ENCODE data around the gene PPP1R14C.
"Not testable (repeated sequence)": the region's sequence is repeated elsewhere in the genome, so short reads cannot be mapped to it uniquely, and the experiment has no call there.

The PPP1R14C gene

GRCh38 chr6:150220634-150221551 is 78.0 kb downstream of the PPP1R14C start:
- no peak for DNase-seq (ENCODE audit: low spot score)

DNA sequence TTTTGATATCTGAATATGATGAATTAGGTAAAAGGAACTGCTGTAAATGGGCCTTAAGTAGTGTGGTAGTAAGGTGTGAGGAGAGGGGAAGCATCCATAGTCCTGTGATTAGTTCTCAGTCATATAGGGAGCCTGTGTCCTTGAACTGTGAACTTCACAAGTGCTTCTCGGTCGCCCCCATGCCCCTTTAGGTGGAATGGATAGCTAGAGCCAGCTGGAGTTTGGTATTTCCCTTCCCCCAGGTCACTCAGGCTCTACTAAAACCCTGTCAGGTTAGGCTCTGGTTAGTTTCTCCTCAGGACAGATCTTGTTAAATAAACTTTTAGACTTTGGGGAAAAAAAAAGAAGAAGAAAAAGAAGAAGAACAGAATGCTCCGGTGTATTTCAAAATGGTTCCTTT is 82.0 kb downstream of the PPP1R14C start:
- DNase-seq (ENCODE audit: low spot score): no peak

DNA sequence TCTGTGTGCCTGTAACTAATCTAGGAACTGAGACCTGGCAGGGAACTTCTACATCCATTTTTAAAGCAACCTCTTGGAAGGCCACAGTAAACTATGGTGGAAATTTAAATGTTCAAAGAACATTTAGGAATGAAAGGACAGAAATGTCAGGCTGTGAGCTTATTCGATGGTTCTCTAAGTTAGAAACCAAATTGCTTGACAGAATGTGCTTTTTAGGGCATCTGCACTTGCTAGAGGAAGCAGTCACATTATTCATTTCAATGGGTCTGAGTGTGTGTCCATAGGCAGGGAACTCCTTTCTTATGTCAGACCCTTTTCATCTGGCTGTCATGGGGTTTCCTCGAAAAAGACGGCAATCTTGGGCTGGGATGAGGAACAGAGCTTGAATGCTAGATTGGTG is 84.4 kb downstream of the PPP1R14C start:
- no peak for DNase-seq (ENCODE audit: low spot score)

DNA sequence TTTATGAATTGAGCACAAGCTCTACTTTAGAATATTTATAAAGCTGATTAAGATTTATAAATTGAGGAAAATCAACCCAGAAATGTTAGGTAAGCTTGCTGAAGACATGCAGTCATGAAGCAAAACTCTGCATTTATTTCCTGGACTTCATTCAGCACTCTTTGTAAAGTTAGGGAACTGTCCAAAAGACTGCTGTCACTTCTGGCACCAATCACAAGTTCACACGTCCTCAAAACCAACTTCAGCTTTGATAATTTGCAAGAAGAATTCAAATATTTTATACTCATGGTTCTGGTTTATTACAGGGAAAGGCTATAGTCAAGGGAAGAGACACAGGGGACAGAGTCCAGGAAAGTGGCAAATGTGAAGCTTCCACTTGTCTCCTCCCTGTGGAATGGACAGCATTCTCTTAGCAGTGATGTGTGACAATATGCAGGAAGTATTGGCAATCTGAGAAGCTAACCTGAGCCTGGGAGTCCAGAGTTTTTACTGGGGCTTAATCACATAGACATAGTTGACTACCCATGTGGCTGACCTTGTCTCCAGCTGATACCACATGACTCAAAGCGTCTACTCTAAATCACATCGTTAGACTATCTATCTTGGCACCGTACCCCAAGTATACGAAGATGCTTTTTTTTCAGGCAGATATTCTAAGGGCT is 85.4 kb downstream of the PPP1R14C start:
- no peak for DNase-seq (ENCODE audit: low spot score)

DNA sequence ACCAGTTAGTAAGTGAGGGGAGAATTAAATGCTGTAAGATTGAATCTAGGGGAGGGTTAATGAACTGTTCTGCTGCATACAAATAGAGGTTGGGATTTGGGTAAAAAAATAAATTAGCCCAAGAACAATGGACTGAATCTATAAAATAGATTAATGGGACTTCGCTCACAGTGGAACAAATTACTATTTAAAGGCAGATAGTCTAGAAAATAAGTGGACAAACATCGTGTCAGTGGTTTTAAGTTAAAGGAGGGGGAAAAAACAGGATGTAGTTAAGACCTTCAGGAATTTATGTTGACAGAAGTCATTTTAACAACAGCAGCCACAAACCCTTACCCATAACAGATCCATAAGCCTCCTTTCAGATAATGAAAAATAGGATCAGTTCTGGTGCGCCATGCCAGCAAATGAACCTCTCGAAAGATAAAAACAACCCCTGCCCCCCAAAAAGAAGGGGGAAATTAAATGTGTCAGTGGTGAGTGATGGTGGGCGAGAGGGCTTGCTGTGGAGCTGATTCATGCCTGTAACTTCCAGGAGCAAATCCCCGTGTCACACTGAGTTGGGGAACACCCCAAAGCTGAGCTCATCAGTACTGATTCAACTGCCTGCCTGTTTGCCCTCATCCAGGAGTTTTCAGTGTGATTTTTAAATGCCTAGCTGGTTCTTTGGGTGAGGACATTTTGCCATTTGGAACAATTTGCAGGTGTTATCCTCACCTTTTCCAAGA is 86.8 kb downstream of the PPP1R14C start:
- no peak for DNase-seq (ENCODE audit: low spot score)

DNA sequence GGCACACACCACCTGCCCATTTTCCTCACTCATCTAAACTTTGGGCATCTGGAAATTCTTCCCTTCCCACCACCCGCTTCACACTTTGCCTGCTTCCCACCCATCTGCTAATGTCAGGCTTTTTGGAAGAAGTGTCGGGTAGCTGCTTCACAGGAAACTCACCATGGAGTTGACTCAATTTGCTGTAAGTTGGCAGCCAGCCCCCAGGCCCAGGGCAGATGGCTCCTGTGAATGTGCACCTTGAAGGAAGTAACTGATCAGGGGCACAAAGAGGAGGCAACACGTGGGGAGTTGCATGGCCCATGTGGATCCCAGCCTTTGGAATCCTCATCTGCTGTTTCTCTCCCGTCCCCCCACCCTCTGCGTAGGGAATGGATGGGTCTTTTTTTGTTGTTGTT is 87.3 kb downstream of the PPP1R14C start:
- DNase-seq (ENCODE audit: low spot score): no peak

- no peak for DNase-seq (ENCODE audit: low spot score)
These were observed 88.1 kb downstream of the PPP1R14C start for GRCh38 chr6:150230832-150231524.

DNA sequence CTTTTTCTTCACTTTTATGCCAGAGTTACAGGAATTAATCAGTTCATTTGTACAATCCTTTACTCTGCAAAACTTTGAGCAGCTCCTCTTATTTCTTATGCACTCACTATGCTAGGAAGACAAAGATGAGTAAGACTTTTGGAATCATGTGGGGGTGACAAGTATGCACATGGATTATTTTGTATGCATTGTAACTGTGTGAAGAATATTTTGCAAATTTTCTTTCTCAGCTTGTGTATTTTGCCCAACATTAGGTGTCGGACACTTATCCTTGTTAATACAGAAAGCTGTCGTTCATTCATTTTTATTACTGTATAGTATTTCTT is 88.6 kb downstream of the PPP1R14C start:
- DNase-seq (ENCODE audit: low spot score): peak; percentile 44

DNA sequence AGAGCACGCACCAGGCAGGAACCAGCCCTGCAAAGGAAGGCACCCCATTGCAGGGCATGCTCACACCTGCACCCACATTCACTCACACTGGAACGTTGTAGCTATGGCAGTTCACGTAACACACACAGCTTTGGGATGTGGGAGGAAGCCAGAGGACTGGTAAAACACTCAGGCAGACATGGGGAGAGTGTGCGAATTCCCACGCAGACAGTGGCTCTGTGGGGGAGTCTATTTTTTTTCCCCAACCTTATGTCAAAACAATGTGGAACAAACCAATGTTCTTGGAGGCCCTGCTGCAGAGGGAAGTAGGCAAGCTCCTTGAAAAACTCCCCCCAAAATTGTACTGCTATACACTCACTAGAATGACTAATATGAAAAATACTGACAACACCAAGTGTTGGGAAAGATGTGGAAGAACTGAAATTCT is 91.0 kb downstream of the PPP1R14C start:
- DNase-seq (ENCODE audit: low spot score): peak; percentile 63

DNA sequence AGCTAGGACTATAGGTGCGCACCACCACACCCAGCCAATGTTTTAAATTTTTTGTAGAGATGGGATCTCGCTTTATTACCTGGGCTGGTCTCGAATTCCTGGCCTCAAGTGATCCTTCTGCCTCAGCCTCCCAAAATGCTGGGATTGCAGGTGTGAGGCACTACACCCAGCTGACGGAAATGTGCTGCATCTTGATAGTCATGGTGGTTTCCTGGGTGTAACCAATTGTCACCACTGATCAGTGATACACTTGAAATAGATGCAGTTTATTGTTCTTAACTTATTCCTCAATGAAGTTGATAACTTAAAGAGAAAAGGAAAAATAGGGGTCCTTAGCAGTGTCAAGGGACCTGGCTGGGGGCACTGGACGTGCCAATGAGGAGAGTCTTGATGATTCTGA is 92.4 kb downstream of the PPP1R14C start:
- DNase-seq (ENCODE audit: low spot score): no peak

GRCh38 chr6:150236114-150236513 is 93.3 kb downstream of the PPP1R14C start:
- no peak for DNase-seq (ENCODE audit: low spot score)

DNA sequence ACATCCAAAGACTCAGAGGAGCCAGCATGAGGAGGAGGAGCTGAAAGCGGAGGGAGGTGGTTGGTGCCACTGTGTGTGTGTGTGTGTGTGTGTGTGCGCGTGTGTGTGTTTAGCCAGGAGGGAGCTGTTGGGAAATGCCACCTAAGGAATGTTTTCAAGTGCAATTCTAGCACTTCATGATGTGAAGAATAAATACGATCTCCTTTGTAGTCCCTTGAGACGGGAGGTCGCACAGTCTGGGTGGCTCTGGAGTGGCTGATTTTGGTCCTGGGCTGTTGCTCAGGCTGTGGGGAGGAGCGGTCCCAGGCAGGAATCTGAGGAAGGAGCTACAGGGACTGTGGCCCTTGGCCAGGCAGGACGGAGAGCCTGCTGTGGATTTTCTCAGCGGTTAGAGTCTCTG is 93.7 kb downstream of the PPP1R14C start:
- no peak for DNase-seq (ENCODE audit: low spot score)

- no peak for DNase-seq (ENCODE audit: low spot score)
These were observed 94.8 kb downstream of the PPP1R14C start for GRCh38 chr6:150237626-150238025.

DNA sequence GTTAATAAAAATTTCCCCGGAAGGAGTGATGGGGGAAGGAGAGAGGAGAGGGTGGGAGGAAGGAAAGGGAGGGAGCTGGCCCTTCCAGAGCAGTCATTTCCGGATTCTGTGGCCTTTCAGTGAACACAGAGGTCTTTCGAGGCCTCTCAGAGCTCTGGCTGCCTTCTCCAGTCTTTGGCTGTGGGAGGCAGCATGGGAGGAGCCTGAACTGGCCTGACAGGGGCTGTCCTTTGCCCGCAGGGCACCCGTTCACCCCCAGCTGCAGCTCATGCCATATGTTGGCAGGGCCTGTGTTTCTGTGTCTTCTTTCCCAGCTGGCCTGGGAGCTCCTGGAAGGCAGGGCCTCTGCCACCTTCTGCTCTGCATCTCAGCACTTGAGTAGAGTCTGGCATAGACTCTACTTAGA is 95.5 kb downstream of the PPP1R14C start:
- DNase-seq (ENCODE audit: low spot score): no peak

- DNase-seq (ENCODE audit: low spot score): no peak
These were observed 96.1 kb downstream of the PPP1R14C start for GRCh38 chr6:150238846-150239407.

DNA sequence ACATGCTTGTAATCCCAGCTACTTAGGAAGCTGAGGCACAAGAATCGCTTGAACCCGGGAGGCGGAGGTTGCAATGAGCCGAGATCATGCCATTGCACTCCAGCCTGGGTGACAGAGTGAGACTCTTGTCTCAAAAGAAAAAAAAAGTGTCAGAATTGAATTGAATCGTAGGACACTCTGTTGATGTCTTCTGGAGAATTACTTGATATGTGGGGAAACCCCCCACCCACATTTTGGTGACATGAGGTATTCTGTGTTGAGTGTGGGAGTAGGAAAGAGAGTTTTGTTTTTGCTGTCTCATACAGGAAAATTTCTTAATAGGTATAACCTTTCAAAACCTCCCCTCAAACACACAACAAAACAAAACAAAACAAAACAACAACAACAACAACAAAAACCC is 98.9 kb downstream of the PPP1R14C start:
- DNase-seq (ENCODE audit: low spot score): not testable (repeated sequence)

- no peak for DNase-seq (ENCODE audit: low spot score)
These were observed 100.9 kb downstream of the PPP1R14C start for GRCh38 chr6:150243620-150244314.

DNA sequence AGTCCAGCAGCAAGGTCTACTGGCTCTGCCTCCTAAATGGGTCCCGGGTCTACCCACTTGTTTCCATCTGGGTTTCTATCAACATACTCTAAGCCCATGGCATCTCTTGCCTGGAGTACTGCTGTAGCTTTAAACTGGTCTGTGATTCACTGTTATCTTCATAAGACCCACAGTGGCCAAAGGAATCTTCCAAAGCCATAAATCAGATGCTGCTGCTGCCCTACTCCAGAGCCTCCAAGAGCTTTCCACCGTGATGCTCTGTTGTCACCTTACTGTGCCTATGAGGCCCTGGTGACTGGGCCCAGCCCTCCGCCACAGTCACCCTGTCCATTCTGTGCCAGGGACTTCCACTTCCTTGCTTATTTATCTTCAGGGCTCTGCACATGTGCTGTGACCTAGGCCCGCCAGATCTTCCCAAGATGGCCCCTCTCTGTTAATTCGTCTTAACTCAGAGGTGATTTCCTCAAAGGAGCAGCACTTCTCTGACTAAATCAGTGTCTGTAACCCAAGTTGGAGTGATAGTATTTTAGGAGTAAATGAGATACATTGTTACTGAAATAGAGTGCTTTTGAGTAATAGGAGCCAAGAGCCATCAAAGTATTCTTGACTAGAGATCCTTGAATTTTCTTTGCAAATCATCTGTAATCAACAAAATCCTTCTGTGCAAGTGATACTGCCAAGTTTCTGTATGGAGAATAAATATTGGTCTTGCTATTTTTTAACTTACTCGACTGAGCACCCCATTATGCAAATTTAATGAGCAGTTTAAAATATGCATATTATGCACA is 102.5 kb downstream of the PPP1R14C start:
- no peak for DNase-seq (ENCODE audit: low spot score)

- no peak for DNase-seq (ENCODE audit: low spot score)
These were observed 105.0 kb downstream of the PPP1R14C start for GRCh38 chr6:150247803-150248202.

DNA sequence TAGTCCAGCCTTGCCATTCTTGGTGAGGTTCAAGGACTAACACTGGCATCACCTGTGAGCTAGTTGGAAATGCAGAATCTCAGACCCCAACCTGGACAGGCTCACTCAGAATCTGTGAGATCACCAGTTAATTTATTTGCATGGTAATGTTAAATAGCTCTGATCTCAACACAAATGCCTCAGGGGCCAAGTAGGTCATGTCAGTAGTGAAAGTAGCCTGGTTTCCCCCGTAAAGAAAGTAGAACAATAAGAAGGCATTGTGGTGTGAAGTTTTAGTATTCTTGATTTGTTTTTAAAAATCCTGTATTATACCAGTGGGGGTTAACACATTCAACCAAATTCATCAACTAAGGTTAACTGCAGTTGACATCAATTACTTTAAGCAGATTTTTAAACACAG is 105.5 kb downstream of the PPP1R14C start:
- no peak for DNase-seq (ENCODE audit: low spot score)
